ENCODE measurements around the gene RABGAP1.

The RABGAP1 gene

GRCh38 chr9:123049589-123050222 lies 108.9 kb downstream of the RABGAP1 start:
- no peak for DNase-seq

GRCh38 chr9:123053046-123053445 lies 112.2 kb downstream of the RABGAP1 start:
- no peak for DNase-seq

- DNase-seq = no peak
Measured at GRCh38 chr9:123053711-123054110, 112.9 kb downstream of the RABGAP1 start.

- no peak for DNase-seq
Measured at GRCh38 chr9:123058834-123059233, 118.0 kb downstream of the RABGAP1 start.

- no peak for DNase-seq
Measured at GRCh38 chr9:123059472-123060220, 118.8 kb downstream of the RABGAP1 start.

- DNase-seq = no peak
Measured at GRCh38 chr9:123061216-123061615, 120.4 kb downstream of the RABGAP1 start.

GRCh38 chr9:123062351-123063176 lies 121.7 kb downstream of the RABGAP1 start:
- no peak for DNase-seq

- no peak for DNase-seq
Measured at GRCh38 chr9:123063177-123063598, 122.4 kb downstream of the RABGAP1 start.

- no peak for DNase-seq
Measured at GRCh38 chr9:123063896-123064295, 123.1 kb downstream of the RABGAP1 start.

GRCh38 chr9:123064716-123065115 lies 123.9 kb downstream of the RABGAP1 start:
- DNase-seq = no peak

GRCh38 chr9:123065196-123065595 lies 124.4 kb downstream of the RABGAP1 start:
- DNase-seq = no peak

- DNase-seq = no peak
Measured at GRCh38 chr9:123067136-123067535, 126.3 kb downstream of the RABGAP1 start.

- no peak for DNase-seq
Measured at GRCh38 chr9:123069010-123069481, 128.2 kb downstream of the RABGAP1 start.

- no peak for DNase-seq
Measured at GRCh38 chr9:123070198-123070597, 129.4 kb downstream of the RABGAP1 start.

GRCh38 chr9:123072407-123072995 lies 131.7 kb downstream of the RABGAP1 start:
- DNase-seq = no peak

GRCh38 chr9:123073441-123073840 lies 132.6 kb downstream of the RABGAP1 start:
- DNase-seq = no peak

- DNase-seq = no peak
Measured at GRCh38 chr9:123073991-123074422, 133.2 kb downstream of the RABGAP1 start.

- no peak for DNase-seq
Measured at GRCh38 chr9:123074628-123075027, 133.8 kb downstream of the RABGAP1 start.

GRCh38 chr9:123080444-123080843 lies 139.6 kb downstream of the RABGAP1 start:
- DNase-seq = no peak

GRCh38 chr9:123081824-123082223 lies 141.0 kb downstream of the RABGAP1 start:
- peak; percentile 1 for DNase-seq

- DNase-seq = no peak
Measured at GRCh38 chr9:123083680-123084079, 142.9 kb downstream of the RABGAP1 start.

GRCh38 chr9:123084256-123084655 lies 143.4 kb downstream of the RABGAP1 start:
- no peak for DNase-seq

- DNase-seq = no peak
Measured at GRCh38 chr9:123085916-123086315, 145.1 kb downstream of the RABGAP1 start.

Measured in NCI-H748 treated with DMSO at 0.1 percent for 48 hours (cell line).